IMR-90 (cell line): ENCODE results near the gene LEP. TPM values are rescaled to one million over a fixed set of nuclear protein-coding genes. Genes with fewer than 3 reads are reported as not detected.

Experiments
- ATAC-seq: fragments of 200-7000 bp; cut with Tn5 transposase; 2 replicates; pipeline ENCODE4 v1.9.1; 2020; ENCODE audit warnings: low read depth, mild to moderate bottlenecking, moderate library complexity
- BruUV-seq: library from RNA; stranded (reverse); fragments of 400-500 nt; replicated peaks from 2 replicates; lab custom pipeline; 2021; lab: Mats Ljungman, UMichigan
- CTCF ChIA-PET: fragments of 300-600 bp; formaldehyde crosslinking; extraction: SDS; loops from one replicate; lab custom pipeline; 2021; ENCODE audit warnings: antibody characterized with exemption; lab: Yijun Ruan, JAX
- POLR2A ChIA-PET: fragments of 300-600 bp; sonication (Branson Sonifier 250); formaldehyde crosslinking; loops from one replicate; lab custom pipeline; 2022; ENCODE audit warnings: antibody characterized with exemption; ENCODE audit not compliant: unreplicated experiment; lab: Charles Lee
- DNase-seq: peaks from one replicate; pipeline ENCODE4 v3.0.0; 2013
- H2AFZ ChIP-seq: replicated peaks from 2 replicates; pipeline ENCODE3; 2013; ENCODE audit warnings: low read length, mild to moderate bottlenecking; ENCODE audit not compliant: poor library complexity
- H2AK5ac ChIP-seq: 2 replicates; pipeline ENCODE4 v1.6.1; 2013; ENCODE audit warnings: low read depth, low read length, inconsistent platforms
- H2AK9ac ChIP-seq: replicated peaks from 2 replicates; pipeline ENCODE3; 2013; ENCODE audit warnings: mild to moderate bottlenecking, low read depth, low read length, moderate library complexity; ENCODE audit not compliant: poor library complexity
- H2BK120ac ChIP-seq: 2 replicates; pipeline ENCODE4 v1.6.1; 2013; ENCODE audit warnings: low read depth, low read length, inconsistent platforms
- H2BK15ac ChIP-seq: 3 replicates; pipeline ENCODE4 v1.6.1; 2013; ENCODE audit warnings: low read depth, low read length, inconsistent platforms
- H2BK20ac ChIP-seq: 2 replicates; pipeline ENCODE4 v1.6.1; 2013; ENCODE audit warnings: low read depth, mild to moderate bottlenecking, inconsistent platforms, low read length, moderate library complexity
- H2BK5ac ChIP-seq: 2 replicates; pipeline ENCODE4 v1.6.1; 2013; ENCODE audit warnings: mild to moderate bottlenecking, low read depth, low read length, inconsistent platforms; ENCODE audit not compliant: poor library complexity, severe bottlenecking
- H3K14ac ChIP-seq: replicated peaks from 2 replicates; pipeline ENCODE4 v1.6.1; 2013; ENCODE audit warnings: low read depth, low read length, inconsistent platforms
- H3K18ac ChIP-seq: 2 replicates; pipeline ENCODE4 v1.6.1; 2013; ENCODE audit warnings: low read depth, low read length, control low read depth
- H3K23ac ChIP-seq: 2 replicates; pipeline ENCODE4 v1.6.1; 2013; ENCODE audit warnings: low read depth, low read length, inconsistent platforms
- H3K27ac ChIP-seq: 2 replicates; pipeline ENCODE4 v1.5.1; 2013; ENCODE audit warnings: mild to moderate bottlenecking, control low read depth, low read length; ENCODE audit not compliant: insufficient read depth
- H3K27me3 ChIP-seq: 2 replicates; pipeline ENCODE4 v1.6.1; 2013; ENCODE audit warnings: low read length; ENCODE audit not compliant: control insufficient read depth, insufficient read depth
- H3K36me3 ChIP-seq: 2 replicates; pipeline ENCODE4 v1.6.1; 2013; ENCODE audit warnings: low read length, mixed read lengths; ENCODE audit not compliant: control insufficient read depth, insufficient read depth
- H3K4ac ChIP-seq: 2 replicates; pipeline ENCODE4 v1.6.1; 2013; ENCODE audit warnings: low read depth, low read length, inconsistent platforms
- H3K4me1 ChIP-seq: 2 replicates; pipeline ENCODE4 v1.6.1; 2013; ENCODE audit warnings: low read length, mixed read lengths; ENCODE audit not compliant: control insufficient read depth, insufficient read depth
- H3K4me2 ChIP-seq: 2 replicates; pipeline ENCODE4 v1.6.1; 2013; ENCODE audit warnings: low read depth, mild to moderate bottlenecking, control low read depth, low read length, moderate library complexity
- H3K4me3 ChIP-seq: 2 replicates; pipeline ENCODE4 v1.5.1; 2013; ENCODE audit warnings: low read depth, mild to moderate bottlenecking, control low read depth, low read length, moderate library complexity; ENCODE audit not compliant: insufficient read depth
- H3K56ac ChIP-seq: 2 replicates; pipeline ENCODE4 v1.6.1; 2013; ENCODE audit warnings: low read length, inconsistent platforms; ENCODE audit not compliant: insufficient read depth; ENCODE audit errors: extremely low read depth
- H3K79me1 ChIP-seq, 2 experiments: 2 replicates each; pipeline ENCODE4 v1.6.1; 2013; ENCODE audit warnings: low read length in 2 of 2, inconsistent platforms in 1 of 2, low read depth in 1 of 2
- H3K9ac ChIP-seq: 2 replicates; pipeline ENCODE4 v1.6.1; 2013; ENCODE audit warnings: low read depth, low read length, control low read depth
- H3K9me1 ChIP-seq: 2 replicates; pipeline ENCODE4 v1.6.1; 2013; ENCODE audit warnings: low read length, inconsistent platforms; ENCODE audit not compliant: insufficient read depth
- H3K9me3 ChIP-seq: 2 replicates; pipeline ENCODE4 v1.6.1; 2013; ENCODE audit warnings: low read length; ENCODE audit not compliant: control insufficient read depth, insufficient read depth
- H4K20me1 ChIP-seq: 2 replicates; pipeline ENCODE4 v1.6.1; 2013; ENCODE audit warnings: low read length, inconsistent platforms; ENCODE audit not compliant: insufficient read depth
- H4K5ac ChIP-seq: 2 replicates; pipeline ENCODE4 v1.6.1; 2013; ENCODE audit warnings: mild to moderate bottlenecking, low read depth, low read length, control low read depth
- H4K8ac ChIP-seq, 2 experiments: 2 replicates each; pipeline ENCODE4 v1.6.1; 2013; ENCODE audit warnings: low read depth in 2 of 2, low read length in 2 of 2, control low read depth in 1 of 2, inconsistent platforms in 1 of 2
- H4K91ac ChIP-seq: 2 replicates; pipeline ENCODE4 v1.6.1; 2013; ENCODE audit warnings: low read depth, low read length, inconsistent platforms; ENCODE audit not compliant: insufficient read depth
- RAD21 ChIP-seq: IDR thresholded peaks from 2 replicates; pipeline ENCODE4 v1.6.1; 2012; ENCODE audit warnings: low read length, improper control_type of control experiment
- RCOR1 ChIP-seq: IDR thresholded peaks from 2 replicates; pipeline ENCODE4 v1.6.1; 2012; ENCODE audit warnings: mild to moderate bottlenecking, low read length, improper control_type of control experiment; ENCODE audit not compliant: insufficient replicate concordance
- WGBS, 2 experiments: methylation state at CpG; one replicate each; pipeline versions ENCODE4 v1.1.5 to v1.1.7; 2013; ENCODE audit warnings: missing lambda C conversion rate in 2 of 2; ENCODE audit not compliant: insufficient read length in 1 of 2; ENCODE audit errors: extremely low coverage in 2 of 2; 5-methylcytosine and 5-hydroxymethylcytosine counted together
- dilution Hi-C: fragments of 300-500 bp; cut with HindIII; formaldehyde crosslinking; loops from one replicate; pipeline ENCODE4 v1.14.3; 2018; ENCODE audit warnings: low sequenced_read_pairs; ENCODE audit not compliant: unreplicated experiment
- in situ Hi-C: fragments of 300-500 bp; cut with MboI; formaldehyde crosslinking; loops from 3 replicates; pipeline ENCODE4 v1.14.3; 2019; ENCODE audit warnings: low sequenced_read_pairs, inconsistent platforms, mixed read lengths
- intact Hi-C: fragments of 100-400 bp; cut with micrococcal nuclease; formaldehyde crosslinking; loops from 2 replicates; pipeline ENCODE4 v1.10.0; 2022
- polyA plus RNA-seq, 3 experiments: library from polyadenylated mRNA; depleted of rRNA; stranded (reverse); fragments of >200 nt; gene quantifications; 2 replicates each; pipeline ENCODE4 v1.2.3, GENCODE V29; 2012; ENCODE audit warnings: low replicate concordance in 1 of 3
- total RNA-seq: library from RNA; depleted of rRNA; stranded (reverse); fragments of >200 nt; gene quantifications from 2 replicates; pipeline ENCODE4 v1.2.3, GENCODE V29; 2012

The LEP gene
- total and polyA plus RNA-seq, 2 of the 4 experiments (the other 2 are of a cell fraction) = not detected

DNA sequence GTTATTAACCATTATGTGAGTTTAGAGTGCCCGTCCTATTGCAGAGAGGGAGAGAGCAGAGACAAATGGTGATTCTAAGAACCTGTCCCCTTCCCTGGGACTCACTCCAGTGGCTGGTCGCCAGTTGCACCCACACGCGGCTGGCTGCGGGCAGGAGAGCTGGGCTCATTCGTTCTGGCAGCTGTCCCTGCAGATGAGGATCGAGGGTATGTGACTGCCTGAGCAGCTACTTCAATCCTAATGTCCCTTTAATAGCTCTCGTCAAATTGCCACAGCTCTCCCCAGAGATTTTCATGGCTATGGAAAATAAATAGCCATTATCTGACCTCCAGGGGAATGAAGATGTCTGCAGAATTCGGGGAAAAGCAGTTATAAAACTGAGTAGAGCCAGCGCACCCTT lies 61.1 kb downstream of the LEP start:
- Histone ChIP-seq H2AK5ac (no peak overlapping the region), H4K5ac (no peak overlapping the region), H2BK120ac (no peak overlapping the region), H3K27me3 (no peaks in the 10 kb centered on the region), H4K8ac (no peak overlapping the region), H2BK15ac (no peak overlapping the region), H3K14ac (no peak overlapping the region), H3K27ac (no peak overlapping the region), H2BK5ac (no peak overlapping the region), H3K18ac (no peak overlapping the region), H2AK9ac (no peak overlapping the region), H3K79me1 (no peaks in the 10 kb centered on the region; a peak in 1 of 4 replicates), H3K4me1 (no peaks in the 10 kb centered on the region), H3K9me3 (no peaks in the 10 kb centered on the region), H3K4me3 (no peak overlapping the region), H3K36me3 (peaks cover 20% of the 10 kb centered on the region), H3K23ac (no peak overlapping the region), H3K4ac (no peak overlapping the region), H4K91ac (no peak overlapping the region), H3K9me1 (peaks cover 5% of the 10 kb centered on the region; the same call in 1 of the 2 replicates), H2BK20ac (no peak overlapping the region), H4K20me1 (no peaks in the 10 kb centered on the region), H2AFZ (no peak overlapping the region), H3K4me2 (no peak overlapping the region), H3K56ac (no peak overlapping the region), H3K9ac (no peak overlapping the region)
- TF ChIP-seq RCOR1 (no peak), RAD21 (no peak)
- in situ Hi-C loops (no loop called here), dilution Hi-C loops (no loop called here), intact Hi-C loops (no loop called here)
- BruUV-seq = no TSS peak
- WGBS, 2 experiments = 100% methylated on average over 1 of the region's 10 CpGs; no CpG with 5 or more reads in 1 of the 2 experiments
- no peak for ATAC-seq
- ChIA-PET POLR2A (no interaction called here), CTCF (interaction anchor here (1.2 kb wide), 1 partner anchor 20 kb away, joined by 4 read pairs; no protein-coding TSS in a partner anchor)
- DNase-seq = no peak
